A673 (cell line): ENCODE data around the gene TSHZ1. TPM values are rescaled to one million over a fixed set of nuclear protein-coding genes. Genes with fewer than 3 reads are reported as not detected.

Experiments
- BruUV-seq: library from RNA; stranded (reverse); fragments of 400-500 nt; replicated peaks from 2 replicates; lab custom pipeline; 2021; lab: Mats Ljungman, UMichigan
- CTCF ChIA-PET: fragments of 300-600 bp; sonication (Branson Sonifier 250); formaldehyde crosslinking; loops from one replicate; lab custom pipeline; 2022; ENCODE audit warnings: antibody characterized with exemption; lab: Charles Lee
- POLR2A ChIA-PET: fragments of 300-600 bp; sonication (Branson Sonifier 250); formaldehyde crosslinking; loops from one replicate; lab custom pipeline; 2022; ENCODE audit warnings: antibody characterized with exemption; ENCODE audit not compliant: low non-redundant PET; lab: Charles Lee
- DNase-seq: peaks from one replicate; pipeline ENCODE4 v3.0.0-alpha.2; 2015; ENCODE audit warnings: low spot score
- H3K27ac ChIP-seq: fragments of 200-600 bp; sonication (generic); 2 replicates; pipeline ENCODE4 v1.5.1; 2016; ENCODE audit warnings: mixed run types, low read depth, mild to moderate bottlenecking, mixed read lengths, antibody characterized with exemption, low read length; ENCODE audit not compliant: poor library complexity, severe bottlenecking
- H3K27me3 ChIP-seq: fragments of 200-600 bp; sonication (generic); replicated peaks from 2 replicates; pipeline ENCODE4 v1.6.1; 2017; ENCODE audit warnings: mixed run types, low read depth, mild to moderate bottlenecking, mixed read lengths, antibody characterized with exemption, low read length; ENCODE audit not compliant: insufficient read depth, poor library complexity
- H3K36me3 ChIP-seq: fragments of 200-600 bp; sonication (generic); 2 replicates; pipeline ENCODE4 v1.6.1; 2016; ENCODE audit warnings: mixed run types, mild to moderate bottlenecking, mixed read lengths, antibody characterized with exemption, low read length; ENCODE audit not compliant: insufficient read depth, poor library complexity, severe bottlenecking
- H3K4me1 ChIP-seq: fragments of 200-600 bp; sonication (generic); 2 replicates; pipeline ENCODE4 v1.6.1; 2017; ENCODE audit warnings: mixed run types, mild to moderate bottlenecking, mixed read lengths, antibody characterized with exemption, low read length; ENCODE audit not compliant: insufficient read depth, poor library complexity, severe bottlenecking
- H3K4me3 ChIP-seq: fragments of 200-600 bp; sonication (generic); 2 replicates; pipeline ENCODE4 v1.5.1; 2016; ENCODE audit warnings: low read depth, mixed run types, mild to moderate bottlenecking, mixed read lengths, low read length; ENCODE audit not compliant: poor library complexity, severe bottlenecking
- H3K9me3 ChIP-seq: fragments of 200-600 bp; sonication (generic); 2 replicates; pipeline ENCODE4 v1.6.1; 2016; ENCODE audit warnings: mixed run types, low read depth, mild to moderate bottlenecking, mixed read lengths, antibody characterized with exemption, low read length; ENCODE audit not compliant: poor library complexity, severe bottlenecking
- CTCF ChIP-seq: fragments of 300-800, 200-600 bp; sonication (generic); conservative IDR thresholded peaks from 2 replicates; pipeline ENCODE4 v1.5.1; 2017; ENCODE audit warnings: low read depth, mild to moderate bottlenecking, antibody characterized with exemption, low read length, moderate library complexity, mixed read lengths
- EZH2 ChIP-seq: fragments of 200-600 bp; sonication (generic); IDR thresholded peaks from 2 replicates; pipeline ENCODE4 v1.6.1; 2017; ENCODE audit warnings: borderline replicate concordance, low read depth, mild to moderate bottlenecking, mixed read lengths, antibody characterized with exemption, low read length; ENCODE audit not compliant: poor library complexity, severe bottlenecking
- intact Hi-C: fragments of 100-400 bp; cut with micrococcal nuclease; formaldehyde crosslinking; loops from one replicate; pipeline ENCODE4 v1.10.0; 2022; ENCODE audit not compliant: unreplicated experiment
- total RNA-seq: library from RNA; stranded (reverse); gene quantifications from 2 replicates; pipeline ENCODE4 v1.2.3, GENCODE V29; 2021

The TSHZ1 gene
- total RNA-seq, 1 experiment from 2014 or later: 1.8 TPM

GRCh38 chr18:75252136-75252535, 41.5 kb downstream of the TSHZ1 start:
- Histone ChIP-seq H3K9me3 (no peaks in the 10 kb centered on the region), H3K27ac (no peak overlapping the region), H3K27me3 (no peaks in the 10 kb centered on the region), H3K36me3 (no peaks in the 10 kb centered on the region), H3K4me3 (no peak overlapping the region), H3K4me1 (no peaks in the 10 kb centered on the region)
- POLR2A ChIA-PET: no interaction called here
- BruUV-seq: no TSS peak
- no peak for DNase-seq
- CTCF ChIA-PET: no interaction called here
- no peak for TF ChIP-seq EZH2
- no peak for TF ChIP-seq CTCF
- intact Hi-C loops: no loop called here

- ChIA-PET CTCF (no interaction called here), POLR2A (no interaction called here)
- no peak overlapping the region for H3K27ac ChIP-seq
- DNase-seq: no peak
- BruUV-seq: no TSS peak
- H3K4me1 ChIP-seq: no peaks in the 10 kb centered on the region
- no peaks in the 10 kb centered on the region for H3K9me3 ChIP-seq
- intact Hi-C loops: no loop called here
- no peaks in the 10 kb centered on the region for H3K27me3 ChIP-seq
- no peak overlapping the region for H3K4me3 ChIP-seq
- no peak for TF ChIP-seq CTCF
- no peak for TF ChIP-seq EZH2
- no peaks in the 10 kb centered on the region for H3K36me3 ChIP-seq
These were observed 42.4 kb downstream of the TSHZ1 start for GRCh38 chr18:75253043-75253442.

GRCh38 chr18:75253784-75254183, 43.2 kb downstream of the TSHZ1 start:
- Histone ChIP-seq H3K9me3 (no peaks in the 10 kb centered on the region), H3K36me3 (no peaks in the 10 kb centered on the region), H3K27me3 (no peaks in the 10 kb centered on the region), H3K4me3 (no peak overlapping the region), H3K27ac (no peak overlapping the region), H3K4me1 (no peaks in the 10 kb centered on the region)
- no TSS peak for BruUV-seq
- TF ChIP-seq EZH2 (no peak), CTCF (no peak)
- DNase-seq: no peak
- ChIA-PET POLR2A (no interaction called here), CTCF (no interaction called here)
- intact Hi-C loops: no loop called here
